Kidney (tissue), 14 donors: ENCODE measurements around the gene NTNG1. TPM values are rescaled to one million over a fixed set of nuclear protein-coding genes. Genes with fewer than 3 reads are reported as not detected.

ENCODE experiments used
- DNase-seq, 5 donors: peaks; one replicate each; pipeline ENCODE4 v3.0.0-alpha.2; 2013 to 2020
- FAIRE-seq: peaks from 2 replicates; lab custom pipeline; 2012; peaks lifted over from hg19 to GRCh38; lab: Jason Lieb, UNC
- H3K27ac ChIP-seq, 2 donors: one replicate each; pipeline ENCODE4 v1.7.0; 2013; ENCODE audit warnings: low read depth in 2 of 2, low read length in 2 of 2, inconsistent platforms in 1 of 2
- H3K27me3 ChIP-seq: one replicate; pipeline ENCODE4 v1.7.1; 2013; ENCODE audit warnings: low read length, inconsistent platforms; ENCODE audit not compliant: control insufficient read depth, insufficient read depth
- H3K36me3 ChIP-seq, 3 donors: one replicate each; pipeline versions ENCODE4 v1.7.0 to v1.7.1; 2013; ENCODE audit warnings: low read length in 3 of 3, control low read depth in 1 of 3, inconsistent platforms in 1 of 3; ENCODE audit not compliant: insufficient read depth in 3 of 3, control insufficient read depth in 2 of 3
- H3K4me1 ChIP-seq, 3 donors: one replicate each; pipeline versions ENCODE4 v1.7.0 to v1.7.1; 2013; ENCODE audit warnings: low read length in 3 of 3, inconsistent platforms in 1 of 3, low read depth in 1 of 3; ENCODE audit not compliant: control insufficient read depth in 2 of 3, insufficient read depth in 2 of 3
- H3K4me3 ChIP-seq, 3 donors: one replicate each; pipeline versions ENCODE4 v1.7.0 to v1.8.1; 2013; ENCODE audit warnings: low read length in 3 of 3, control low read depth in 1 of 3, inconsistent platforms in 1 of 3
- H3K9ac ChIP-seq, 3 donors: one replicate each; pipeline versions ENCODE4 v1.7.0 to v1.7.1; 2013; ENCODE audit warnings: low read length in 3 of 3, control low read depth in 1 of 3, inconsistent platforms in 1 of 3
- H3K9me3 ChIP-seq, 3 donors: one replicate each; pipeline versions ENCODE4 v1.7.0 to v1.7.1; 2013; ENCODE audit warnings: low read length in 3 of 3, control low read depth in 1 of 3, inconsistent platforms in 1 of 3; ENCODE audit not compliant: control insufficient read depth in 2 of 3, insufficient read depth in 1 of 3
- CTCF ChIP-seq: IDR thresholded peaks from 3 replicates; pipeline ENCODE4 v1.5.1; 2012; ENCODE audit warnings: mild to moderate bottlenecking, moderate library complexity, borderline replicate concordance; ENCODE audit not compliant: insufficient read depth; ENCODE audit errors: extremely low read depth
- intact Hi-C: fragments of 100-400 bp; cut with DNase I; formaldehyde crosslinking; loops from one replicate; pipeline ENCODE4 v1.11.1; 2022
- polyA plus RNA-seq: library from polyadenylated mRNA; stranded (reverse); fragments of 350-450 nt; fragmentation: Illumina TruSeq; extraction: RNeasy Lipid Tissue Mini Kit (QIAGEN cat#74804); gene quantifications from one replicate; pipeline ENCODE4 v1.2.3, GENCODE V29; 2014; ENCODE audit warnings: low read depth, low replicate concordance; ENCODE audit not compliant: insufficient read depth
- total RNA-seq: library from RNA; stranded (reverse); fragmentation: NEBNext Ultra II Directional; extraction: Animal tissue kit (Norgen Biotek cat#: 25700); gene quantifications from one replicate; pipeline ENCODE4 v1.2.1, GENCODE V29; 2021
- donor health status: control.
- donor health status: control.
- donor health status: control.
- donor health status: control.
- donor health status: control.
- donor health status: DM: yes; HTN: yes; CAD: no.
- donor health status: Normal renal cell carcinoma (clear cell type).

NTNG1 gene
- total and polyA plus RNA-seq, 2 donors from 2014 or later: 2.8 to 7.7 TPM

GRCh38 chr1:107297681-107298080 lies 156.8 kb downstream of the NTNG1 start:
- no peaks in the 10 kb centered on the region for H3K36me3 ChIP-seq
- H3K4me1 ChIP-seq: no peaks in the 10 kb centered on the region
- FAIRE-seq (no peak), DNase-seq (no peak)
- intact Hi-C loops: no loop called here
- no peak for TF ChIP-seq CTCF
- no peak overlapping the region for H3K4me3 ChIP-seq
- H3K9me3 ChIP-seq: no peaks in the 10 kb centered on the region
- H3K27ac ChIP-seq: no peak overlapping the region
- H3K27me3 ChIP-seq: no peaks in the 10 kb centered on the region
- no peak overlapping the region for H3K9ac ChIP-seq

DNA sequence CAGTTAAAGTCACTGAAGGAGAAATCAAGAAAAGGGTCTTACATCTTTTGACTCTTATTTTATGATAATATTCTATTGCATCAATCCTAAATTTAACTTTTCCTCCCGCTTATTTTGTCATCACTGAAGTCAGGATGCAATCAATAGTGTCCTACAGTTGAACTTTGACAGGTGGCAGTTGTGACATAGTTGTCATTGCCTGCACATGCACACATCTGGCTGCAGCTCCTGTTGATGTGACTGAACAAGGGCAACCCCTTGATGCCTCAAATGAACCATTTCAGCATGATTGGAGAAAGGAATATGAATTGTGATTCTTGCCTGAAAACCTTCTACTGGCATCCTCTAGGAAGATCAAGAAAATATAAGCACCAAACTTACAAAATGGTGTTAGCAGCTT lies 157.7 kb downstream of the NTNG1 start:
- no peak overlapping the region for H3K27ac ChIP-seq
- no peak overlapping the region for H3K4me3 ChIP-seq
- TF ChIP-seq CTCF: no peak
- no peaks in the 10 kb centered on the region for H3K27me3 ChIP-seq
- H3K4me1 ChIP-seq: no peaks in the 10 kb centered on the region
- H3K9ac ChIP-seq: no peak overlapping the region
- no peak for FAIRE-seq
- intact Hi-C loops: no loop called here
- DNase-seq: no peak
- H3K9me3 ChIP-seq: no peaks in the 10 kb centered on the region
- no peaks in the 10 kb centered on the region for H3K36me3 ChIP-seq

GRCh38 chr1:107299521-107299920 lies 158.7 kb downstream of the NTNG1 start:
- H3K4me1 ChIP-seq: no peaks in the 10 kb centered on the region
- no peak for FAIRE-seq

More at GRCh38 chr1:107299521-107299920, 158.7 kb downstream of the NTNG1 start:
- Histone ChIP-seq H3K9me3 (no peaks in the 10 kb centered on the region), H3K27me3 (no peaks in the 10 kb centered on the region), H3K4me3 (no peak overlapping the region), H3K27ac (no peak overlapping the region), H3K36me3 (no peaks in the 10 kb centered on the region), H3K9ac (no peak overlapping the region)
- TF ChIP-seq CTCF: no peak
- intact Hi-C loops: no loop called here
- DNase-seq: no peak
